IPS-11a (cell line): ENCODE measurements around the gene GALNT18.

ENCODE experiments used
- H3K4me3 ChIP-seq: one replicate; pipeline ENCODE4 v1.5.1; 2013; ENCODE audit warnings: low read depth, low read length, control low read depth

GALNT18 gene

GRCh38 chr11:11534981-11535380, 86.8 kb downstream of the GALNT18 start:
- H3K4me3 ChIP-seq: no peak overlapping the region

- H3K4me3 ChIP-seq: no peak overlapping the region
Measured at GRCh38 chr11:11533751-11534150, 88.1 kb downstream of the GALNT18 start.

GRCh38 chr11:11533057-11533456, 88.7 kb downstream of the GALNT18 start:
- no peak overlapping the region for H3K4me3 ChIP-seq

- H3K4me3 ChIP-seq: no peak overlapping the region
Measured at GRCh38 chr11:11532574-11532973, 89.2 kb downstream of the GALNT18 start.

GRCh38 chr11:11531131-11531908, 90.5 kb downstream of the GALNT18 start:
- H3K4me3 ChIP-seq: no peak overlapping the region

- no peak overlapping the region for H3K4me3 ChIP-seq
Measured at GRCh38 chr11:11528986-11529385, 92.8 kb downstream of the GALNT18 start.

- no peak overlapping the region for H3K4me3 ChIP-seq
Measured at GRCh38 chr11:11525283-11525682, 96.5 kb downstream of the GALNT18 start.

- H3K4me3 ChIP-seq: no peak overlapping the region
Measured at GRCh38 chr11:11524436-11525061, 97.3 kb downstream of the GALNT18 start.

GRCh38 chr11:11522591-11522990, 99.2 kb downstream of the GALNT18 start:
- no peak overlapping the region for H3K4me3 ChIP-seq

- H3K4me3 ChIP-seq: no peak overlapping the region
Measured at GRCh38 chr11:11521306-11522002, 100.4 kb downstream of the GALNT18 start.

- no peak overlapping the region for H3K4me3 ChIP-seq
Measured at GRCh38 chr11:11520231-11521015, 101.4 kb downstream of the GALNT18 start.

- H3K4me3 ChIP-seq: no peak overlapping the region
Measured at GRCh38 chr11:11519184-11519583, 102.6 kb downstream of the GALNT18 start.

GRCh38 chr11:11514246-11514645, 107.6 kb downstream of the GALNT18 start:
- no peak overlapping the region for H3K4me3 ChIP-seq

- H3K4me3 ChIP-seq: no peak overlapping the region
Measured at GRCh38 chr11:11513422-11513821, 108.4 kb downstream of the GALNT18 start.

- H3K4me3 ChIP-seq: no peak overlapping the region
Measured at GRCh38 chr11:11512929-11513328, 108.9 kb downstream of the GALNT18 start.

- H3K4me3 ChIP-seq: no peak overlapping the region
Measured at GRCh38 chr11:11512502-11512901, 109.3 kb downstream of the GALNT18 start.

GRCh38 chr11:11512090-11512489, 109.7 kb downstream of the GALNT18 start:
- no peak overlapping the region for H3K4me3 ChIP-seq

- no peak overlapping the region for H3K4me3 ChIP-seq
Measured at GRCh38 chr11:11510939-11511338, 110.9 kb downstream of the GALNT18 start.

GRCh38 chr11:11505692-11506091, 116.1 kb downstream of the GALNT18 start:
- H3K4me3 ChIP-seq: no peak overlapping the region

- no peak overlapping the region for H3K4me3 ChIP-seq
Measured at GRCh38 chr11:11505190-11505589, 116.6 kb downstream of the GALNT18 start.

- no peak overlapping the region for H3K4me3 ChIP-seq
Measured at GRCh38 chr11:11504071-11504470, 117.7 kb downstream of the GALNT18 start.
